GM18520 (cell line): ENCODE measurements around the gene F2.
"Not testable (repeated sequence)": the region's sequence is repeated elsewhere in the genome, so short reads cannot be mapped to it uniquely, and the experiment has no call there.

Experiments used
- ATAC-seq: cut with Tn5 transposase; IDR thresholded peaks from one replicate; pipeline ENCODE4 v1.9.1; 2021; ENCODE audit not compliant: unreplicated experiment

The F2 gene

GRCh38 chr11:46684367-46684766 lies 34.6 kb upstream of the F2 start:
- ATAC-seq, result no peak

GRCh38 chr11:46686886-46687795 lies 31.9 kb upstream of the F2 start:
- no peak for ATAC-seq

GRCh38 chr11:46690702-46691101 lies 28.3 kb upstream of the F2 start:
- ATAC-seq, result no peak

GRCh38 chr11:46692450-46692849 lies 26.6 kb upstream of the F2 start:
- no peak for ATAC-seq

GRCh38 chr11:46693597-46694012 lies 25.4 kb upstream of the F2 start:
- ATAC-seq, result no peak

- no peak for ATAC-seq
Observed at GRCh38 chr11:46694072-46694471, 24.9 kb upstream of the F2 start.

- no peak for ATAC-seq
Observed at GRCh38 chr11:46694607-46695006, 24.4 kb upstream of the F2 start.

GRCh38 chr11:46695345-46696211 lies 23.4 kb upstream of the F2 start:
- no peak for ATAC-seq

GRCh38 chr11:46696212-46696558 lies 22.8 kb upstream of the F2 start:
- ATAC-seq, result no peak

GRCh38 chr11:46697303-46697702 lies 21.7 kb upstream of the F2 start:
- ATAC-seq, result no peak

GRCh38 chr11:46697723-46698122 lies 21.3 kb upstream of the F2 start:
- no peak for ATAC-seq

- ATAC-seq, result no peak
Observed at GRCh38 chr11:46698597-46698996, 20.4 kb upstream of the F2 start.

GRCh38 chr11:46700241-46701077 lies 18.6 kb upstream of the F2 start, which contains the start of the genes ARHGAP1 and ZNF408:
Gene ARHGAP1 (minus strand): TSS chr11:46700619. CDS start chr11:46696107, 4,512 bp downstream.
Gene ZNF408 (plus strand): TSS chr11:46701031. CDS start chr11:46701048, 17 bp downstream.
- ATAC-seq, result peak; percentile 87

- ATAC-seq, result no peak
Observed at GRCh38 chr11:46701078-46701654, 17.8 kb upstream of the F2 start.

GRCh38 chr11:46705070-46705688 lies 13.8 kb upstream of the F2 start:
- ATAC-seq, result no peak

- ATAC-seq, result no peak
Observed at GRCh38 chr11:46706886-46707285, 12.1 kb upstream of the F2 start.

GRCh38 chr11:46709351-46709750 lies 9.7 kb upstream of the F2 start:
- not testable (repeated sequence) for ATAC-seq

- ATAC-seq, result no peak
Observed at GRCh38 chr11:46710821-46711269, 8.2 kb upstream of the F2 start.

GRCh38 chr11:46711303-46711702 lies 7.7 kb upstream of the F2 start:
- no peak for ATAC-seq
